ENCODE data around the gene HOXD8. TPM values are rescaled to one million over a fixed set of nuclear protein-coding genes. Genes with fewer than 3 reads are reported as not detected.
A peak's percentile ranks its signal among the peaks of the same experiment; 100 is the strongest.

Gene HOXD8
- total RNA-seq, 4 donors from 2014 or later: 1.4 to 6.0 (median 2.6) TPM

DNA sequence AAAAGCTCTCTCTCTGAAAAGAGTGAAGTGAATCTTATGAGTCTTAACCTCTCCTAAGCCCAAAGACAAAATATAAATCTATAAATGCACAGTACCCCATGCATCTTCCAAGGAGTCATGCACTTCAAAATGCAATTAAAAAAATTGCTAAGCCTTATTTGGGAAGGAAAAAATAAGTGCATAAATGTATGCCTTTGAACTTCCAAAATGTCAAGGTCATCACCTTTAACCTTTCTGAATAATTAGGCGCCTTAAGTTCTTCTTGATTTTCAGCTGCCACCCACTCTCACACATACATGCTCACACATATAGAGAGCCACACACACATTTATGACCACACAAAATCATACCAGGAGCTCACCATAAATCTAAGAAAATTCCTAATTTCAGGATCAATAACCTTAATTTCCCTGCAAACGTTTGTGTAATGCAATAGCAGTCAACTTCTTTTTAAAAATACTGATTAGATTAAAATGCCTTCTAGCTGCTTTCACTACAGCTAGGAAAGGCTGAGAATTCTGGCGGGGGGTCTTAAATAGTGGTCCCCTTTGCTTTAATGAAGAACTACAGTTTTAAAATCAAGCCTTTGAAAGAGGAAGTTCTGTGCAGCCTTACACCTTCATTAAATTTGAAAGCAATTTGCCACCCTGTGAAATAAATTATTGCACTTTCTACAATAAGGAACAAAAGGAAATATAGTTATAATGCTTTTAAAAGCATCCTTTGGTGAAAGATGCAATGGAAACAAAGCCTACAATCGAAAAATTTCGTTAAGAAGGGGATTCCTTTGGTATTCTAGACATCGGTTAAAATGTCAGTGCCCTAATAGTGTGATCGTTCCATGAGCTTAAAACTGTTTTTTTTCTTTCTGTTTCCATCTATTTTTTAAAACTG, 18.8 kb upstream of the HOXD8 start:
- no peak for DNase-seq (ENCODE audit: low spot score in 2 of 2)
- H3K4me3 ChIP-seq: no peak overlapping the region
- TF ChIP-seq POLR2AphosphoS5 (IDR thresholded peaks at IDR 0.05) (no peak), POLR2A (IDR thresholded peaks at IDR 0.05) (no peak), EP300 (IDR thresholded peaks at IDR 0.05) (no peak)
- TF ChIP-seq, protein P1, sequence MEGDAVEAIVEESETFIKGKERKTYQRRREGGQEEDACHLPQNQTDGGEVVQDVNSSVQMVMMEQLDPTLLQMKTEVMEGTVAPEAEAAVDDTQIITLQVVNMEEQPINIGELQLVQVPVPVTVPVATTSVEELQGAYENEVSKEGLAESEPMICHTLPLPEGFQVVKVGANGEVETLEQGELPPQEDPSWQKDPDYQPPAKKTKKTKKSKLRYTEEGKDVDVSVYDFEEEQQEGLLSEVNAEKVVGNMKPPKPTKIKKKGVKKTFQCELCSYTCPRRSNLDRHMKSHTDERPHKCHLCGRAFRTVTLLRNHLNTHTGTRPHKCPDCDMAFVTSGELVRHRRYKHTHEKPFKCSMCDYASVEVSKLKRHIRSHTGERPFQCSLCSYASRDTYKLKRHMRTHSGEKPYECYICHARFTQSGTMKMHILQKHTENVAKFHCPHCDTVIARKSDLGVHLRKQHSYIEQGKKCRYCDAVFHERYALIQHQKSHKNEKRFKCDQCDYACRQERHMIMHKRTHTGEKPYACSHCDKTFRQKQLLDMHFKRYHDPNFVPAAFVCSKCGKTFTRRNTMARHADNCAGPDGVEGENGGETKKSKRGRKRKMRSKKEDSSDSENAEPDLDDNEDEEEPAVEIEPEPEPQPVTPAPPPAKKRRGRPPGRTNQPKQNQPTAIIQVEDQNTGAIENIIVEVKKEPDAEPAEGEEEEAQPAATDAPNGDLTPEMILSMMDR (IDR thresholded peaks at IDR 0.05): no peak
- no peak overlapping the region for H3K27ac ChIP-seq
- no peaks in the 10 kb centered on the region for H3K9me3 ChIP-seq
- WGBS: 31% methylated on average over 7 of the region's 7 CpGs
- peaks cover 99% of the 10 kb centered on the region for H3K27me3 ChIP-seq
- no peaks in the 10 kb centered on the region for H3K36me3 ChIP-seq
- H3K4me1 ChIP-seq: peaks cover 37% of the 10 kb centered on the region

- TF ChIP-seq POLR2A (IDR thresholded peaks at IDR 0.05) (no peak), POLR2AphosphoS5 (IDR thresholded peaks at IDR 0.05) (no peak), EP300 (IDR thresholded peaks at IDR 0.05) (no peak)
- TF ChIP-seq, protein P1 (IDR thresholded peaks at IDR 0.05): peak in 1 of 2 donors; percentile 64
- DNase-seq (ENCODE audit: low spot score in 2 of 2): no peak
- Histone ChIP-seq H3K4me3 (no peak overlapping the region), H3K27me3 (peaks cover 99% of the 10 kb centered on the region), H3K27ac (no peak overlapping the region), H3K4me1 (peaks cover 34% of the 10 kb centered on the region), H3K36me3 (no peaks in the 10 kb centered on the region), H3K9me3 (no peaks in the 10 kb centered on the region)
- WGBS: 7% methylated on average over 16 of the region's 16 CpGs
These were observed 18.2 kb upstream of the HOXD8 start for GRCh38 chr2:176111309-176111663.

- H3K9me3 ChIP-seq: no peaks in the 10 kb centered on the region
- no peak overlapping the region for H3K4me3 ChIP-seq
- peaks cover 30% of the 10 kb centered on the region for H3K4me1 ChIP-seq
- H3K36me3 ChIP-seq: no peaks in the 10 kb centered on the region
- H3K27me3 ChIP-seq: peaks cover 99% of the 10 kb centered on the region
- 24% methylated on average over 27 of the region's 29 CpGs for WGBS
- no peak for DNase-seq (ENCODE audit: low spot score in 2 of 2)
- H3K27ac ChIP-seq: no peak overlapping the region
- TF ChIP-seq EP300 (IDR thresholded peaks at IDR 0.05) (no peak), POLR2A (IDR thresholded peaks at IDR 0.05) (no peak), POLR2AphosphoS5 (IDR thresholded peaks at IDR 0.05) (no peak)
- TF ChIP-seq, protein P1 (IDR thresholded peaks at IDR 0.05): no peak
These were observed 17.6 kb upstream of the HOXD8 start for GRCh38 chr2:176111846-176112374.

DNA sequence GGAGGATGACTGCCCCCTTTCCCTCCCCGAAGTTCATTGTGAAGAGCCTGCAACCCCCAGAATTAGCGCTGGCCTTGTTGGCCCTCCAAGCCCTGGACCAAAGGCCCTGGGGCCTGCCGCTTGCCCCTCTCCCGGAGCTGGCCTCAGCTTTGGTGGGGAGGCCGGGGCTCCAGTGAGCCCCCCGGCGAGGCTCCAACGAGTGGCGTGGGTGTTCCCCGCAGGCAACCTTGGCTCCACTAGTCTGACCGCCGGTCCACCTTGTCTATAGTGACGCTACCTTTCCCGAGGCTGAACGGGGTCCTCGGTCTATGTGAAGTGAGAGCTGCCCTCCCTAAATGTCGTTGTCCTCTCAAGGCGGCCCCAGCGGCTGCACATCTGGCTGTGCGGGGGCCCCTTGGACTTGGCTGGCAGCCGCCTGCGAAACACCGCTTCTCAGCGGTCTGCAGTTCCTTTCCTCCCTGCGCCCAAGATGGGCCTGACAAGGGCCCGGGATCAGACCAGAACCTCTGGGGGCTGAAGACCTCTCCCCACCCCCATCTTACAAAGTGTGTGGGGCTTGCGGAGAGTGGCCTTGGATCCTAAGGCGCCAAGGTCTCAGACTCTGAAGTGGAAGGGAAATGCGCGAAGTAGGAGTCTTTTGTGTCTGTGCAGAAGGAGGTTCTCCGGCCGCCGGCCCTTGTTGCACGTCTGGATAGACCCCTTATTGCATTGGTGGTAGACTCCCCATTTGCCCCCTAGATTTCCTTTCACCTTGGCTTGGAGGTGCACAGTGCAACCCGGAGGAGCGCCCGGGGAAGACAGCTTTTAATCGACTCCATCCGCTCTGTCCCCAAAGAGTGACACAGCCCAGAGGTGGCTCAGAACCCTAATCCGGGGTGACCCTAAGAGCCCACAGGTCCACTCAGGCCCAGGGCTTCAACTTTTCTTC, 16.9 kb upstream of the HOXD8 start:
- TF ChIP-seq, protein P1 (IDR thresholded peaks at IDR 0.05): no peak
- TF ChIP-seq POLR2AphosphoS5 (IDR thresholded peaks at IDR 0.05) (no peak), EP300 (IDR thresholded peaks at IDR 0.05) (no peak), POLR2A (IDR thresholded peaks at IDR 0.05) (no peak)
- 28% methylated on average over 25 of the region's 40 CpGs for WGBS
- no peak overlapping the region for H3K27ac ChIP-seq
- H3K36me3 ChIP-seq: no peaks in the 10 kb centered on the region
- H3K4me1 ChIP-seq: peaks cover 29% of the 10 kb centered on the region
- H3K27me3 ChIP-seq: peaks cover 100% of the 10 kb centered on the region
- no peak for DNase-seq (ENCODE audit: low spot score in 2 of 2)
- H3K4me3 ChIP-seq: no peak overlapping the region
- no peaks in the 10 kb centered on the region for H3K9me3 ChIP-seq

All from suprapubic skin (tissue), 4 donors.